ENCODE data around the gene SMPD3.

SMPD3 gene

GRCh38 chr16:68411086-68411485 lies 37.2 kb downstream of the SMPD3 start:
- in situ Hi-C loops (cut with MboI; ENCODE audit: low pct_unique_long_range_greater_than_20kb, low sequenced_read_pairs, unreplicated experiment): no loop called here
- no peak for DNase-seq (ENCODE audit: low spot score)
- no peak for TF ChIP-seq CTCF (IDR thresholded peaks at IDR 0.05; ENCODE audit: extremely low read depth, insufficient read depth, missing control alignments)

GRCh38 chr16:68408967-68409366 lies 39.3 kb downstream of the SMPD3 start:
- in situ Hi-C loops (cut with MboI; ENCODE audit: low pct_unique_long_range_greater_than_20kb, low sequenced_read_pairs, unreplicated experiment): no loop called here
- DNase-seq (ENCODE audit: low spot score): no peak
- TF ChIP-seq CTCF (IDR thresholded peaks at IDR 0.05; ENCODE audit: extremely low read depth, insufficient read depth, missing control alignments): no peak

DNA sequence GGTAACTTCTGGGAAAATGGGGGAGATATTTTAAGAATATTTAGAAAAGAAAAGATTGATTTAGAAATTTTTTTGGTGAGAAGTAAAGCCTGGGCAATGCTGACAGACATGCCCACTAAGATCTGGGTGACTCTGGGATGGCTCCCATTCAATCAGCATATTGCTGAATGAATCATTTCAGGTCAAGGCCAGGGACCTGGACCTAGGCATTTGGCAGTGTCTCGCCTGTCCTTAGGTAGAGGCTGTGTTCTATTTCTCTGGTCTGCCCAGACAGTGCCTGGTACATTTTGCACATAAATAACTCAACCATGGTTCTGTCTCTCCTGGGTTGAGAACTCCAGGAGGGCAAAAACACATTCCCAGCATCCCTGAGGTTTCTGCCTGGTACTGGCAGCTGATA lies 39.9 kb downstream of the SMPD3 start:
- DNase-seq (ENCODE audit: low spot score): no peak
- no peak for TF ChIP-seq CTCF (IDR thresholded peaks at IDR 0.05; ENCODE audit: extremely low read depth, insufficient read depth, missing control alignments)
- in situ Hi-C loops (cut with MboI; ENCODE audit: low pct_unique_long_range_greater_than_20kb, low sequenced_read_pairs, unreplicated experiment): no loop called here

- in situ Hi-C loops (cut with MboI; ENCODE audit: low pct_unique_long_range_greater_than_20kb, low sequenced_read_pairs, unreplicated experiment): no loop called here
- DNase-seq (ENCODE audit: low spot score): no peak
- TF ChIP-seq CTCF (IDR thresholded peaks at IDR 0.05; ENCODE audit: extremely low read depth, insufficient read depth, missing control alignments): no peak
Observed at GRCh38 chr16:68406458-68407152, 41.7 kb downstream of the SMPD3 start.

- TF ChIP-seq CTCF (IDR thresholded peaks at IDR 0.05; ENCODE audit: extremely low read depth, insufficient read depth, missing control alignments): no peak
Observed at GRCh38 chr16:68404736-68405345, 43.5 kb downstream of the SMPD3 start.

DNA sequence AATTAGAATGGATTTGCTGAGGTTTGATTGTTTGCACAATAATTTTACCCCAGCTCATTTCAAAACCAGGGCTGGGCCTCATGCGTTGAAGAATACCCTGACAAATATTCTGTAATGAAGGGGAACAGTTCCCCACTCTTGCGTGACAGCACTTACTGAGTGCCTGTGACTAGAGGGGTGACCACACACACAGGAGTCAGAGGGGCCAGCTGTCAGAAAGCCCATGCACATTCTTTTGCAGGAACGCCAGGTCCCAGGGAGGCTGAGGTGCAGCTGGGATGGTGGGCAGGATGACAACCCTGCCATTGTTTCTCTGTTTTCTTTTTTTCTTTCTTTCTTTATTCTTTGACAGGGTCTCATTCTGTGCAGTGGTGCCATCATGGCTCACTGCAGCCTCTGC lies 44.6 kb downstream of the SMPD3 start:
- no peak for TF ChIP-seq CTCF (IDR thresholded peaks at IDR 0.05; ENCODE audit: extremely low read depth, insufficient read depth, missing control alignments)
- in situ Hi-C loops (cut with MboI; ENCODE audit: low pct_unique_long_range_greater_than_20kb, low sequenced_read_pairs, unreplicated experiment): no loop called here
- no peak for DNase-seq (ENCODE audit: low spot score)

More at GRCh38 chr16:68404736-68405345, 43.5 kb downstream of the SMPD3 start:
- in situ Hi-C loops (cut with MboI; ENCODE audit: low pct_unique_long_range_greater_than_20kb, low sequenced_read_pairs, unreplicated experiment): no loop called here
- DNase-seq (ENCODE audit: low spot score): no peak

Measured in GM13977 (cell line).